ENCODE data around the gene SIGLEC9.
"Not testable (repeated sequence)": the region's sequence is repeated elsewhere in the genome, so short reads cannot be mapped to it uniquely, and the experiment has no call there.

Gene SIGLEC9

GRCh38 chr19:51123802-51124201 lies 904 bp upstream of the SIGLEC9 start:
- DNase-seq (ENCODE audit: low read depth): no peak

DNA sequence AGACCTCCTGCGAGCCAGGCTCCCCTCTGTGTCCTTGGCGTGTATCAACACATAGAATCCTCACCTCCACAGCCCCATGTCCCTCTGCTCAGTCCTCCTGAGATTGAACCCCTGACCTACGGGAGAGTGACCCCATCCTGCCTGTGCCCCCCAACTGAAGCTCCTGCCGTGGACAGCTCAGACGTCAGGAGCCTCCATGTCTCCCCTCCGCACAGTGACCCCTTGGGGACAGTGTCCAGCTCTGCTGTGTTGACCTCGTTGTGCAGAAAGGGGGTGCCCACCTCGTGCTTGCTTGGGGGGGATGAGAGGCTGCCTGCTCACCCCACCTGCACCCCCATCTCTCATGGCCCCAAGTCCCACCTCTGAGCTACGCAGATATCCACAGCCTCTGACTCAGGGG lies 490 bp upstream of the SIGLEC9 start:
- no peak for DNase-seq (ENCODE audit: low read depth)

- no peak for DNase-seq (ENCODE audit: low read depth)
Measured at GRCh38 chr19:51125421-51126075, 842 bp downstream of the SIGLEC9 start.

DNA sequence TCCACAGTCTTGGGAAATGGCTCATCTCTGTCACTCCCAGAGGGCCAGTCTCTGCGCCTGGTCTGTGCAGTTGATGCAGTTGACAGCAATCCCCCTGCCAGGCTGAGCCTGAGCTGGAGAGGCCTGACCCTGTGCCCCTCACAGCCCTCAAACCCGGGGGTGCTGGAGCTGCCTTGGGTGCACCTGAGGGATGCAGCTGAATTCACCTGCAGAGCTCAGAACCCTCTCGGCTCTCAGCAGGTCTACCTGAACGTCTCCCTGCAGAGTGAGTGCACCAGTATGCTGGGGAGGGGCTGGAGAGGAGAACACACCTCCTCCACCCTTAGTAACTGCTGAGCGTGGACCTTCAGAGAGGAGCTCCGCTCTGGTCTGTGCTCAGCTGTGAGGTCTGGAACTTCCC lies 2.3 kb downstream of the SIGLEC9 start:
- DNase-seq (ENCODE audit: low read depth): no peak

GRCh38 chr19:51127755-51128154 lies 3.0 kb downstream of the SIGLEC9 start:
- DNase-seq (ENCODE audit: low read depth): peak; percentile 88

GRCh38 chr19:51128227-51128626 lies 3.5 kb downstream of the SIGLEC9 start:
- no peak for DNase-seq (ENCODE audit: low read depth)

GRCh38 chr19:51129716-51130115 lies 5.0 kb downstream of the SIGLEC9 start:
- DNase-seq (ENCODE audit: low read depth): no peak

DNA sequence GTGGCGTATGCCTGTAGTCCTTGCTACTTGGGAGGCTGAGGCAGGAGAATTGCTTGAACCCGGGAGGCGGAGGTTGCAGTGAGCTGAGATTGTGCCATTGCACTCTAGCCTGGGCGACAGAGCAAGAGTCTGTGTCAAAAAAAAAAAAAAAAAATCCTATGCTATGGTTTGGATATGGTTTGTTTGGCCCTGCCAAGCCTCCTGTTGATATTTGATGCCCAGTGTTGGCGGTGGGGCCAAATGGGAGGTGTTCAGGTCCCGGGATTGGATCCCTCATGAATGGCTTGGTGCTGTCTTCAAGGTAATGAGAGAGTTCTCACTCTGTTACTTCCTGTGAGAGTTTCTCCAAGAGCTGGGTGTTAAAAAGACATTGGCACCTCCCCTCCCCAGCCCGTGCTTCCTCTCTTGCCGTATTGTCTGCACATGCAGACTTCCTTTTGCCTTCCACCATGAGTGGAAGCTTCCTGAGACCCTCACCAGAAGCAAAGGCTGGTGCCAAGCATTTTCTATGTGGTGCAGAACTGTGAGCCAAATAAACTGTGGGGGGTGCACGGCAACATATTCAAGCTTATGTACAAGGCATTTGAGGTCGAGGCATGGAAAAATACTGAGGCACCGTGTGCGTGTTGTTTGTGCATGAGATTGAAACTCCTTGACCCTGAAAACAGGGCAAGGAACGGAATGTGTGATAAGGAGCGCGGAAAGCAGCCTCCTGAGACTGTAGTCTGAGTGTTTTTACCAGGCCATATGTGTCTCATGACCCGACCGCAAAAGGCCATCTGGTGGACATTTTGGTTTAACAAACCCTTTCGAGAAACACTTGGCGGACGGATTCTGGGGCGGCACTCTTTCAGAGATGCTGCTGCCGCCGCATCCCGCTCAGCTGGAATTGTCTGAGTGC lies 7.3 kb downstream of the SIGLEC9 start:
- peak; percentile 81 for DNase-seq (ENCODE audit: low read depth)

GRCh38 chr19:51135004-51135403 lies 10.3 kb downstream of the SIGLEC9 start:
- no peak for DNase-seq (ENCODE audit: low read depth)

GRCh38 chr19:51135986-51136762 lies 11.5 kb downstream of the SIGLEC9 start:
- DNase-seq (ENCODE audit: low read depth): no peak

- DNase-seq (ENCODE audit: low read depth): no peak
Measured at GRCh38 chr19:51136851-51137551, 12.3 kb downstream of the SIGLEC9 start.

DNA sequence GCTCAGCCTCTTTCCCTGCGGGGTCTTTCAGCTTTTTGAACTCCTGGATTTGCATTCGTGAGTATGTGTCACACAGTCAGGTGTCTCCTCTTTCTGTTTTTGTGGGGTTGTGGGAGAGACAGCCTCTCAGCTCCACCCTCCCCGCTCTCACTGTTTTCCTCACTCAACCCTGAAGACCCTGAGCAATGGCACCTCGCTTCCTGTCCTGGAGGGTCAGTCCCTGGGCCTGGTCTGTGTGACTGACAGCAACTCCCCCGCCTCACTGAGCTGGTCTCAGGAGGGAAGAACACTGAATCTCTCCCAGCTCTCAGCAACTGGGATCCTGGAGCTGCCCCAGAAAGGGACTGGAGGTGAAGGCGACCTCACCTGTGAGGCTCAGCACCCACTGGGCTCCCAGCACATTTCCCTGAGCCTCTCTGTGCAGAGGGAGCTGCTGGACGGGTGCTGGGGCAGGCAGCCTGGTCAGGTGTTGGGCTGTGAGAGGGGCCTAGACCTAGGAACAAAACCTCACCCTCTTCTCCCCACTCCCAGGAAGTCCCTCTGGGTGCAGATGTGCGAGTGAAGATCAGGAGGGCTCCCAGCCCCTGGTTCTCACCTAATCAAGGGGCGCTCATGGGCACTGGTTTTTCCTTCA lies 13.2 kb downstream of the SIGLEC9 start:
- no peak for DNase-seq (ENCODE audit: low read depth)

GRCh38 chr19:51138549-51138979 lies 13.9 kb downstream of the SIGLEC9 start:
- no peak for DNase-seq (ENCODE audit: low read depth)

DNA sequence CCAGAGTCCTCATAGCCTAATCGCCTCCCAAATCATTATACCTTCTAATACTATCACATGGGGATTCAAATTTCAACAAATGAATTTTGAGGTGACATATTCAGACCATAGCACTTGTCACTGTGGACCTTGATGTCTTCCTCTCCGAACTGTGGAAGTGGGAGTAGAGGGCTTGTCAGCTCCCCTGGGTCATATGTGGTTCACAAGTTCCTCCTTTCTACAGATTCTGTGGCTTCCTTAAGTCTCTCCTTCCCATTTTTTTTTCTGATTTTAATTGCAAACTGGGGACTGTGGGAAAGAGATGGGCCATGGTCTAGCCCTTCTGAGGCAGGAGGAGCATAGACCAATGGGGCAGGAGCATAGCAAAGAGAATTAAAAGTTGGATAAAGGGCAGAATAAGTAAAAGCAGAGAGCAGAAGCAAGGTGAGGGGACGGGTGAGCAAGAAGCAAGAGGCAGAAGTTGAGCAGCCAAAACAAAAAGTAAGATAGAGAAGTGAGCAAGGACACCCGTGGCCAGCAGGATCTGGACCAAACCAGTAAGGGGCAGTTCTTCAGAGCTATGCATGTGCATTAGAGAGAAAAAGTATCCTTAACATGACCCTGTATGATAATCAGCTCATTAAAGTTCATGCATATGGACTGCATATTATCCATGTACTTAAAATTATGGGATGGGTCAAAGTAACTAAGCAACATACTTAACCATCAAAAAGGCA lies 14.8 kb downstream of the SIGLEC9 start:
- no peak for DNase-seq (ENCODE audit: low read depth)

DNA sequence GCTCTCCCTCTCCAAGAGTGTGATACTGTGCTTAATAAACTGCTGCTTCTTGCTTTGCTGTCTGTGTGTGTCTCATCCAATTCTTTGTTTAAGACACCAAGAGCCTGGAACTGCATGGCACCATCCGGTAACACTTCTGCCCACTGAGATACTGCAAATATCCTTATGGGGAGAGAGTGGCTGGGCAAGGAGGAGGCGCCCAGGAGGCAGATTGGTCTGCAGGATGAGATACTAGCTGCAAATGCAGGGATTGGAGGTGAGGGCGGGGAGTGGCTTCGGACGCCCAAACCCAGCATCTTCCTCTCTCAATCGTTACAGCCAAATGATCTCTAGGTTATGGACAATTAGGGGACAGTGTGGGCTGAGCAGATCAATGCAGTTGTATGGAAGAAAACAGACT lies 15.7 kb downstream of the SIGLEC9 start:
- DNase-seq (ENCODE audit: low read depth): no peak

DNA sequence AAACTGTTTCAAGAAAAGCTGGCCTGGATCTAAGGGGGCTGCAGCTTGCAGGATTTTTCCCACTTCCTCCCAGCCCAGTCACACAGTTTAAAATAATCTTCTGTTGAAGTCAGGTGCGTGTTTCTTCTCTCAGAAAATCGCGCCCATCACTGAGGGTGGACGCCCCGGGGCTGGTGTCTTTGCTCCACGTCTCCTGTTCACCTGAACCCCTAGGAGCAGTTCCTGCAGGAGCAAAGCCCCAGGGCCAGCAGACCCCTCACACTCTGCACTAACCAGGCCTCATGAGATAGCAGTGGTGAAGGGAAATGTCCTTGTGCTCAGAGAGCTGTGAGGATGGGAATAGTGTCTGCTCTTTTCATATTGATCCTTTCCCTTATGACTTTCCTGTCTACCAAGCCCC lies 16.5 kb downstream of the SIGLEC9 start:
- DNase-seq (ENCODE audit: low read depth): no peak

GRCh38 chr19:51142119-51142518 lies 17.4 kb downstream of the SIGLEC9 start, which contains the start of gene SIGLEC7:
TSS of gene SIGLEC7 (plus strand) at chr19:51142301. CDS start at chr19:51142370, 69 bp downstream.
- peak; percentile 67 for DNase-seq (ENCODE audit: low read depth)

DNA sequence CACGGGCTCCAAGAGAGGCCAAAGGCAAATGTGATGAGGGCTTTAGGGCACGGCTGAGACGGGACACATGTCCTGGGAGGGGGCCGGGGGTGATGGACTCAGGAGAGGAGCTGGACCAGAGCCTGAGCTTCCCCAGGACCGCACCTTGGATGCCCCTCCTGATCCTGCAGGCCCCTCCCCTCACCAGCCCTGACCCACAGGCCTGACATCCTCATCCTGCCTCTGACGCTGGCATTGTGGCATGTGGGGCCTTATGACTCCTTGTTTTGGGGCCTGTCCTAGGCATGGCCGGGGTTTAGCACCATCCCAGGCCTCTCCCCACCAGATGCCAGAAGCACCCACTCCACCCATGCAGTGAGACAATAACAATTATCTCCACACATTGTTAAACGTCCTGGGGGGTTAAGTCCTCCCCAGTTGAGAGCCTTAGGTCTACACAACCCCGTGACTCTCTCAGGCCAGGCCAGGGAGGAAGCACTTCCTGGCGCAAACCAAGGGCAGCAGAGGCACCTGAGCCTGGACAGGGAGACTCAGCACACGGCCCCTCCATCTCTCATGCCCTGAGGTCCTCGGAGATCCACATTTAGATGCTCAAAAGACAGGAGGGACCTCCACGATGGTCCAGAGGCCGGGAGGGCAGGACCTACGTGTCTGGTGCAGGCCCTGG lies 18.2 kb downstream of the SIGLEC9 start:
- DNase-seq (ENCODE audit: low read depth): not testable (repeated sequence)

GRCh38 chr19:51143486-51143885 lies 18.8 kb downstream of the SIGLEC9 start:
- DNase-seq (ENCODE audit: low read depth): no peak

GRCh38 chr19:51144482-51145045 lies 19.9 kb downstream of the SIGLEC9 start:
- DNase-seq (ENCODE audit: low read depth): no peak

All from CMK (cell line).